Measurements from ENCODE around the gene PDPN. TPM values are rescaled to one million over a fixed set of nuclear protein-coding genes. Genes with fewer than 3 reads are reported as not detected.

The PDPN gene
- polyA plus RNA-seq, 1 donor (not counting 4 experiments of a cell fraction or from before 2014, with no cell fraction given): 29.9 TPM

GRCh38 chr1:13661539-13661938 lies 77.9 kb downstream of the PDPN start:
- no peak overlapping the region for H2AFZ ChIP-seq (ENCODE audit: control insufficient read depth, low read length)
- H3K9ac ChIP-seq (ENCODE audit: control insufficient read depth, extremely low read depth, insufficient read depth, low read length): no peak overlapping the region
- H3K27ac ChIP-seq (ENCODE audit: control insufficient read depth, insufficient read depth, low read length): peak overlapping the region; percentile 15
- DNase-seq (ENCODE audit: low read depth, low spot score) (no peak), FAIRE-seq (peak; percentile 93)
- H3K4me3 ChIP-seq (ENCODE audit: control insufficient read depth in 2 of 3, extremely low read depth in 1 of 3, insufficient read depth in 2 of 3, low read depth in 1 of 3, low read length in 3 of 3): no peak overlapping the region
- no peaks in the 10 kb centered on the region for H3K36me3 ChIP-seq (ENCODE audit: control insufficient read depth in 2 of 2, extremely low read depth in 1 of 2, insufficient read depth in 2 of 2, low read length in 2 of 2)
- no peaks in the 10 kb centered on the region for H3K79me2 ChIP-seq (ENCODE audit: control insufficient read depth, insufficient read depth, low read length)
- no peaks in the 10 kb centered on the region for H3K9me3 ChIP-seq (ENCODE audit: control insufficient read depth, low read depth, low read length)
- H3K4me1 ChIP-seq (ENCODE audit: control insufficient read depth, extremely low read depth, insufficient read depth, low read length): peaks cover 45% of the 10 kb centered on the region
- no peaks in the 10 kb centered on the region for H3K27me3 ChIP-seq (ENCODE audit: control insufficient read depth, extremely low read depth, insufficient read depth, low read length)
- peak overlapping the region; percentile 34 for H3K4me2 ChIP-seq (ENCODE audit: control insufficient read depth, extremely low read depth, insufficient read depth, low read depth, low read length)
- no peaks in the 10 kb centered on the region for H4K20me1 ChIP-seq (ENCODE audit: control insufficient read depth, extremely low read depth, insufficient read depth, low read length)
- no peak for TF ChIP-seq CTCF (optimal IDR thresholded peaks at IDR 0.05 in 1 of 3, IDR thresholded peaks at IDR 0.05 in 1 of 3, conservative IDR thresholded peaks at IDR 0.05 in 1 of 3; ENCODE audit: extremely low read depth in 1 of 3, insufficient read depth in 2 of 3, low read length in 3 of 3)
- TF ChIP-seq EZH2 (IDR thresholded peaks at IDR 0.05; ENCODE audit: low read length): no peak
- dilution Hi-C loops (cut with MboI; ENCODE audit: extremely low pct_ligation_motif_present, low sequenced_read_pairs): no loop called here
- H3K9me1 ChIP-seq (ENCODE audit: control insufficient read depth, extremely low read depth, insufficient read depth, low read length): no peaks in the 10 kb centered on the region

DNA sequence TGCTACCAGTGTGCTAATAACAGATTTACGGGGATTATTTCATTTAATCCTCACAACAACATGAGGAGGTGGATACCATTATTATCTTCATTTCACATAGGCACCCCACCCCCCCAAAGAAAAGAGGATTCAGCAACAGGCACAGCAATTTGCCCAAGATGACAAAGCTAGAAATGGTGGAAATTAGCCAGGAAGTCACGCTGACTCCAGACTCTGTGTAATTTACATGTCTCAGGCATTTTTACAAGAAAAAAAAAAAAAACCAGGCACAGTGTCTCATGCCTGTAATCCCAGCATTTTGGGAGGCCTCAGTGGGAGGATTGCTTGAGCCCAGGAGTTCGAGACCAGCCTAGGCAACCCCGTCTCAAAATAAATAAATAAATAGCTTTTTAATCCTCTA lies 78.9 kb downstream of the PDPN start:
- H3K79me2 ChIP-seq (ENCODE audit: control insufficient read depth, insufficient read depth, low read length): no peaks in the 10 kb centered on the region
- DNase-seq (ENCODE audit: low read depth, low spot score) (no peak), FAIRE-seq (no peak)
- no peaks in the 10 kb centered on the region for H3K36me3 ChIP-seq (ENCODE audit: control insufficient read depth in 2 of 2, extremely low read depth in 1 of 2, insufficient read depth in 2 of 2, low read length in 2 of 2)
- H3K4me3 ChIP-seq (ENCODE audit: control insufficient read depth in 2 of 3, extremely low read depth in 1 of 3, insufficient read depth in 2 of 3, low read depth in 1 of 3, low read length in 3 of 3): no peak overlapping the region
- H3K9me1 ChIP-seq (ENCODE audit: control insufficient read depth, extremely low read depth, insufficient read depth, low read length): no peaks in the 10 kb centered on the region
- no peak for TF ChIP-seq CTCF (optimal IDR thresholded peaks at IDR 0.05 in 1 of 3, IDR thresholded peaks at IDR 0.05 in 1 of 3, conservative IDR thresholded peaks at IDR 0.05 in 1 of 3; ENCODE audit: extremely low read depth in 1 of 3, insufficient read depth in 2 of 3, low read length in 3 of 3)
- TF ChIP-seq EZH2 (IDR thresholded peaks at IDR 0.05; ENCODE audit: low read length): no peak
- no peak overlapping the region for H2AFZ ChIP-seq (ENCODE audit: control insufficient read depth, low read length)
- H3K9ac ChIP-seq (ENCODE audit: control insufficient read depth, extremely low read depth, insufficient read depth, low read length): no peak overlapping the region
- no peaks in the 10 kb centered on the region for H4K20me1 ChIP-seq (ENCODE audit: control insufficient read depth, extremely low read depth, insufficient read depth, low read length)
- no peaks in the 10 kb centered on the region for H3K27me3 ChIP-seq (ENCODE audit: control insufficient read depth, extremely low read depth, insufficient read depth, low read length)
- no peak overlapping the region for H3K4me2 ChIP-seq (ENCODE audit: control insufficient read depth, extremely low read depth, insufficient read depth, low read depth, low read length)
- no peak overlapping the region for H3K27ac ChIP-seq (ENCODE audit: control insufficient read depth, insufficient read depth, low read length)
- peaks cover 45% of the 10 kb centered on the region for H3K4me1 ChIP-seq (ENCODE audit: control insufficient read depth, extremely low read depth, insufficient read depth, low read length)
- dilution Hi-C loops (cut with MboI; ENCODE audit: extremely low pct_ligation_motif_present, low sequenced_read_pairs): no loop called here
- no peaks in the 10 kb centered on the region for H3K9me3 ChIP-seq (ENCODE audit: control insufficient read depth, low read depth, low read length)

All from keratinocyte (primary cell).